ENCODE measurements around the gene PCNT. TPM values are rescaled to one million over a fixed set of nuclear protein-coding genes. Genes with fewer than 3 reads are reported as not detected.

PCNT gene
- total RNA-seq, 2 donors from 2014 or later: 15.1 to 32.5 TPM

DNA sequence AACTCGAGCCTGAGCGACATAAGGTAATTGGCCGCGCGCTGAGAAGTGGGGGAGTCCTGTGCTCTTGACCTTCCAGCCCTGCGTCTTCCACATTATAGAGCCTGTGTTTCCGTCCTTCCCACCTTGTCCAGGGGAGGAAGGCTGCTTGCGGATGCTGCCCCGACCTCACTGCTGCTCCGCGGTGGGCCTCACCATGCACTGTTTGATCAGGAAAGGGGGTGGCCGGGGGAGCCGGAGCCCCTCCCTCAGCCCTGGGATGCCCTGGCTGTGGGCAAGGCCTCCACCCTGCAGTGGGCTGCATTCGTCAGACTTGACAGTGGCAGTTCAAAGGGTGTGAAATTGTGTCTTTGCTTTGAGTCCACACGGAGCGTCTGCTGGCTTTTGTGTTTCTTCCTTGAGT is 30.1 kb downstream of the PCNT start:
- DNase-seq: no peak
- Histone ChIP-seq H3K4me1 (no peaks in the 10 kb centered on the region), H3K27ac (no peak overlapping the region), H3K4me3 (no peak overlapping the region), H3K9ac (ENCODE audit: low read depth in 2 of 2, low read length in 2 of 2) (no peak overlapping the region), H3K9me3 (no peaks in the 10 kb centered on the region), H3K36me3 (peaks cover 32% of the 10 kb centered on the region), H3K27me3 (no peaks in the 10 kb centered on the region)
- intact Hi-C loops (cut with DNase I): no loop called here
- TF ChIP-seq, protein P1, sequence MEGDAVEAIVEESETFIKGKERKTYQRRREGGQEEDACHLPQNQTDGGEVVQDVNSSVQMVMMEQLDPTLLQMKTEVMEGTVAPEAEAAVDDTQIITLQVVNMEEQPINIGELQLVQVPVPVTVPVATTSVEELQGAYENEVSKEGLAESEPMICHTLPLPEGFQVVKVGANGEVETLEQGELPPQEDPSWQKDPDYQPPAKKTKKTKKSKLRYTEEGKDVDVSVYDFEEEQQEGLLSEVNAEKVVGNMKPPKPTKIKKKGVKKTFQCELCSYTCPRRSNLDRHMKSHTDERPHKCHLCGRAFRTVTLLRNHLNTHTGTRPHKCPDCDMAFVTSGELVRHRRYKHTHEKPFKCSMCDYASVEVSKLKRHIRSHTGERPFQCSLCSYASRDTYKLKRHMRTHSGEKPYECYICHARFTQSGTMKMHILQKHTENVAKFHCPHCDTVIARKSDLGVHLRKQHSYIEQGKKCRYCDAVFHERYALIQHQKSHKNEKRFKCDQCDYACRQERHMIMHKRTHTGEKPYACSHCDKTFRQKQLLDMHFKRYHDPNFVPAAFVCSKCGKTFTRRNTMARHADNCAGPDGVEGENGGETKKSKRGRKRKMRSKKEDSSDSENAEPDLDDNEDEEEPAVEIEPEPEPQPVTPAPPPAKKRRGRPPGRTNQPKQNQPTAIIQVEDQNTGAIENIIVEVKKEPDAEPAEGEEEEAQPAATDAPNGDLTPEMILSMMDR (IDR thresholded peaks at IDR 0.05): no peak

DNA sequence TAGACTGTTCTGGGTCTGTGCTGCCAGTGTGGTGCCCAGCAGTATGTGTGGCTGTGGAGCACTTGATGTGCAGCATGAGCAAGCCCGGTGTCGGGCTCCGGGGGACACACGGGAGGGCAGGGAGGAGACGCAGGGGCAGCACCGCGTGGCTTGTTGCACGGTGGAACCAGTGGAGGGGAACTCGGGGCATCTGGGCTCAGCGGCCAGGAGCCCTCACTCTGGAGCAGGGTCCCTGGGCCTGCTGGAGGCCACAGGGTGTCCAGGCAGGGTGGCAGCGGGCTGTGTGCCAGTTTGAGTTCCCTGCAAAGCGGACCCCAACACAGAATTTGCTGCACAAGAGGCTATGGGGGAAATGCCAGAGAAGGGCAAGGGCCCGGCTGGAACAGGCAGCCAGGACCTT is 30.6 kb downstream of the PCNT start:
- intact Hi-C loops (cut with DNase I): no loop called here
- H3K4me3 ChIP-seq: no peak overlapping the region
- peaks cover 27% of the 10 kb centered on the region for H3K36me3 ChIP-seq
- H3K27me3 ChIP-seq: no peaks in the 10 kb centered on the region
- no peak overlapping the region for H3K9ac ChIP-seq (ENCODE audit: low read depth in 2 of 2, low read length in 2 of 2)
- TF ChIP-seq, protein P1 (IDR thresholded peaks at IDR 0.05): no peak
- no peaks in the 10 kb centered on the region for H3K9me3 ChIP-seq
- no peaks in the 10 kb centered on the region for H3K4me1 ChIP-seq
- H3K27ac ChIP-seq: no peak overlapping the region
- no peak for DNase-seq

DNA sequence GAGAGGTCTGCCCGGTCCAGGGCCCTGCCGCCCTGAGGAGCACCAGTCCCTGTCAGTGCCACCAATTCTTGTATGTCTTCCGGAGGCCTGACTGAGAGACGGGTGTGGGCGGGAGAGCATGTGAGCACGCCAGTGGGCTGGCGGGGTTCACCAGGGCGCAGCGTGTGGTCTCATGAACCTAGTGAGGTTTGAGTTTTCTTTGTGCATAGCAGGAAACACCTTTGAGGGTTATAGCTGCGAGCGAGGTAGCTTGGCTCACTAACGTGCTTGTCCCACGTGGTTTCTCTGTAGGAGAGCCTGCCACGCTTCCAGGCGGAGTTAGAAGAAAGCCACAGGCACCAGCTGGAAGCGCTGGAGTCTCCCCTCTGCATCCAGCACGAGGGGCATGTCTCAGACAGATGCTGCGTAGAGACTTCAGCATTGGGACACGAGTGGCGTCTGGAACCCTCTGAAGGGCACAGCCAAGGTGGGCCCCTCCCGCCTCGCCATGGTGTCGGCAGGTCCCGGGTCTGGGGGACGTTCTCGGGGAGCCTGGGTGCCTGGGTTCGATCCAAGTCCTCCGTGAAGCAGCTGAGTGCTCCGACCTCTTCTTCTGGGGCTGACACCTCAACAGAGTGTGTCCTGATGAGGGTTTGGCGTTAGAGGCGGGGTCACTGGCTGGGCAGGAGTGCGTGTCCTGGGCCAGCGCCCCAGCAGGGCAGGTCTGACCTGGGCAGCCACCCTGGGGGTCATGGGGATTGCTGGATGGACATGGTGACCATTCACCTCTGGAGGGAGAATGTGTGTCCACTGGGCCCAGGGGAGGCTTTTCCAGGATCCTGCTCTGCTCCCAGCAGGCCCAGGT is 31.4 kb downstream of the PCNT start:
- Histone ChIP-seq H3K4me3 (no peak overlapping the region), H3K27me3 (no peaks in the 10 kb centered on the region), H3K36me3 (peaks cover 24% of the 10 kb centered on the region), H3K27ac (no peak overlapping the region), H3K4me1 (no peaks in the 10 kb centered on the region), H3K9ac (ENCODE audit: low read depth in 2 of 2, low read length in 2 of 2) (no peak overlapping the region), H3K9me3 (no peaks in the 10 kb centered on the region)
- DNase-seq: no peak
- TF ChIP-seq, protein P1 (IDR thresholded peaks at IDR 0.05): no peak
- intact Hi-C loops (cut with DNase I): no loop called here

DNA sequence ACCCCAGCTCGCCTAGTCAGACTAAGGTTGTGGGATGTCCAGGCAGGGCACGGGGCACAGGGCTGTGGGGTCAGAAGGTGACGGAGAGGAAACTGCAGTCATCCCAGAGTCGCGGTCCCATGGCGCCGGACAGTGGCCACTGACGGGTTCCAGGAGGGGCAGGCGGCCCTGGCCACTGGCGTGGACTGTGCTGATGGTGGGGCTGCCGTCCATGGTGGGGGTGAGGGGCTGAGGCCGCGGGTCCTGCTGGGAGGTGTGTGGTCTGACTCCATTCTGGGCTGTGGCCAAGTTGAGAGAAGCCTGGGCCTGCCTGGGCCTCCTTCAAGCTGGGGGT is 32.0 kb downstream of the PCNT start:
- H3K9me3 ChIP-seq: no peaks in the 10 kb centered on the region
- no peak overlapping the region for H3K4me3 ChIP-seq
- H3K9ac ChIP-seq (ENCODE audit: low read depth in 2 of 2, low read length in 2 of 2): no peak overlapping the region
- DNase-seq: no peak
- no peak overlapping the region for H3K27ac ChIP-seq
- intact Hi-C loops (cut with DNase I): no loop called here
- TF ChIP-seq, protein P1 (IDR thresholded peaks at IDR 0.05): no peak
- peaks cover 19% of the 10 kb centered on the region for H3K36me3 ChIP-seq
- H3K4me1 ChIP-seq: no peaks in the 10 kb centered on the region
- H3K27me3 ChIP-seq: no peaks in the 10 kb centered on the region

DNA sequence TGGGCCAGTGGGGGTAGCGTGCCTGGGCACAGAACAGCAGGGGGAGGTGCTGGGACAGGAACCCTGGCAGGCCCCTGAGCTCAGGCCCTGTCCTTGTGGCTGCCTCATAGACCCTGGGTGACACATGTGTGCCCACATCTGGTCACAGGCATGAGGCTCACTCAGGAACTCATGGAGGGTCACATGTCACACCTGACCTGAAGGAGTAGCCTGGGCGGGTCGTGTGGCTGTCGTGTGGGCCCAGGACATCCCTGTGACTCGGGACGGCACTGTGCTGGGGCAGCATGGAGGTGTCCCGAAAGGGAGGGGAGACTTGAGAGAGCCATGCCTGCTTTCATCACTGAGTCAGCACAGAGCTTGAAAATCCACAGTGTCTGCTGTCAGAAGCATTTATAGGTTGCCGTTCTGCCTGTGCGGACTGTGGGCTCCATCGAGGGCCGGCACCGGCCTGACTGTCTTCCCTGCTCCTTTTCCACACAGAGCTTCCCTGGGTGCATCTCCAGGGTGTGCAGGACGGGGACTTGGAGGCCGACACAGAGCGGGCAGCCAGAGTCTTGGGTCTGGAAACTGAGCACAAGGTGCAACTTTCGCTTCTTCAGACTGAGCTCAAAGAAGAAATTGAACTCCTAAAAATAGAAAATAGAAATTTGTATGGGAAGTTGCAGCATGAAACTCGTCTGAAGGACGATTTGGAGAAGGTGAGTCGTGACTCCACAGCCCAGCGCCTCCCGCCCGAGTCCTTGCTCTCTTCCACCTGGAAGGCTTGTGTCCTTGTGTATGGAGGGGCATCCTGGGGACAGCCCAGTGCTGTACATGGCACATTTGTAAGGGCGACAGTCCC is 32.8 kb downstream of the PCNT start:
- Histone ChIP-seq H3K9ac (ENCODE audit: low read depth in 2 of 2, low read length in 2 of 2) (no peak overlapping the region), H3K9me3 (no peaks in the 10 kb centered on the region), H3K4me3 (no peak overlapping the region), H3K27ac (no peak overlapping the region), H3K36me3 (peaks cover 14% of the 10 kb centered on the region), H3K27me3 (no peaks in the 10 kb centered on the region), H3K4me1 (no peaks in the 10 kb centered on the region)
- DNase-seq: no peak
- TF ChIP-seq, protein P1 (IDR thresholded peaks at IDR 0.05): no peak
- intact Hi-C loops (cut with DNase I): no loop called here
